ENCODE results near the gene PARD3. TPM values are rescaled to one million over a fixed set of nuclear protein-coding genes. Genes with fewer than 3 reads are reported as not detected.

The PARD3 gene
- total RNA-seq, 4 donors from 2014 or later: 98.9 to 122 (median 105) TPM

- intact Hi-C loops (cut with DNase I): no loop called here
- WGBS: 64% methylated on average over 3 of the region's 3 CpGs
- TF ChIP-seq POLR2A (IDR thresholded peaks at IDR 0.05; ENCODE audit: low read depth) (no peak), EP300 (IDR thresholded peaks at IDR 0.05) (no peak), POLR2AphosphoS5 (IDR thresholded peaks at IDR 0.05) (no peak)
Measured at GRCh38 chr10:34229917-34230316, 585.2 kb downstream of the PARD3 start.

DNA sequence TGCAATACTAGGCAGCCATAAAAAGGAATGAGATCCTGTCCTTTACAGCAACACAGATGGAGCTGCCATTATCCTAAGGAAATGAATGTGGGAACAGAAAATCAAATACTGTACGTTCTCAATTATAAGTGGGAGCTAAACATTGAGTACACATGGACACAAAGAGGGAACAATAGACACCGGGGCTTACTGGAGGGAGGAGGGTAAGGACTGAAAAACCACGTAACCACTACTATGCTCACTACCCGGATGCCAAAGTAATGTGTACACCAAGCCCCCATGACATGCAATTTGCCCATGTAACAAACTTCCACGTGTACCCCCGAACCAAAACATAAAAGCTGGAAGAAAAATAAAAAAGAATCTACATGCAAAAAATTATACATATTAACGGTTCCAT, 587.0 kb downstream of the PARD3 start:
- Histone ChIP-seq H3K27me3 (no peaks in the 10 kb centered on the region), H3K4me3 (no peak overlapping the region), H3K4me1 (peaks cover 0 to 9% (median 4%) of the 10 kb centered on the region in 4 donors), H3K36me3 (peaks cover 0 to 4% (median 0%) of the 10 kb centered on the region in 4 donors), H3K27ac (replicated peaks in 1 of 4) (no peak overlapping the region), H3K9me3 (peaks cover 0 to 6% (median 5%) of the 10 kb centered on the region in 4 donors)
- no peak for TF ChIP-seq POLR2A (IDR thresholded peaks at IDR 0.05; ENCODE audit: low read depth)
- TF ChIP-seq CTCF (IDR thresholded peaks at IDR 0.05): no peak
- no peak for TF ChIP-seq EP300 (IDR thresholded peaks at IDR 0.05)
- no peak for TF ChIP-seq POLR2AphosphoS5 (IDR thresholded peaks at IDR 0.05)
- no peak for DNase-seq (ENCODE audit: extremely low spot score)
- 84% methylated on average over 7 of the region's 7 CpGs for WGBS
- intact Hi-C loops (cut with DNase I): no loop called here

More at GRCh38 chr10:34229917-34230316, 585.2 kb downstream of the PARD3 start:
- H3K27ac ChIP-seq (replicated peaks in 1 of 4): no peak overlapping the region
- peaks cover 0 to 4% (median 0%) of the 10 kb centered on the region in 4 donors for H3K36me3 ChIP-seq
- H3K4me1 ChIP-seq: peaks cover 0 to 9% (median 4%) of the 10 kb centered on the region in 4 donors
- H3K4me3 ChIP-seq: no peak overlapping the region
- peaks cover 0 to 6% (median 5%) of the 10 kb centered on the region in 4 donors for H3K9me3 ChIP-seq
- no peaks in the 10 kb centered on the region for H3K27me3 ChIP-seq
- no peak for DNase-seq (ENCODE audit: extremely low spot score)

- DNase-seq (ENCODE audit: extremely low spot score): no peak
- WGBS: 91% methylated on average over 5 of the region's 5 CpGs
- H3K9me3 ChIP-seq: peaks cover 0 to 6% (median 5%) of the 10 kb centered on the region in 4 donors
- TF ChIP-seq POLR2AphosphoS5 (IDR thresholded peaks at IDR 0.05) (no peak), CTCF (IDR thresholded peaks at IDR 0.05) (no peak), POLR2A (IDR thresholded peaks at IDR 0.05; ENCODE audit: low read depth) (no peak), EP300 (IDR thresholded peaks at IDR 0.05) (no peak)
- no peak overlapping the region for H3K4me3 ChIP-seq
- no peak overlapping the region for H3K27ac ChIP-seq (replicated peaks in 1 of 4)
- intact Hi-C loops (cut with DNase I): no loop called here
- no peaks in the 10 kb centered on the region for H3K27me3 ChIP-seq
- H3K36me3 ChIP-seq: peaks cover 0 to 4% (median 0%) of the 10 kb centered on the region in 4 donors
- H3K4me1 ChIP-seq: peaks cover 0 to 11% (median under 1%) of the 10 kb centered on the region in 4 donors
Measured at GRCh38 chr10:34224639-34225038, 590.5 kb downstream of the PARD3 start.

DNA sequence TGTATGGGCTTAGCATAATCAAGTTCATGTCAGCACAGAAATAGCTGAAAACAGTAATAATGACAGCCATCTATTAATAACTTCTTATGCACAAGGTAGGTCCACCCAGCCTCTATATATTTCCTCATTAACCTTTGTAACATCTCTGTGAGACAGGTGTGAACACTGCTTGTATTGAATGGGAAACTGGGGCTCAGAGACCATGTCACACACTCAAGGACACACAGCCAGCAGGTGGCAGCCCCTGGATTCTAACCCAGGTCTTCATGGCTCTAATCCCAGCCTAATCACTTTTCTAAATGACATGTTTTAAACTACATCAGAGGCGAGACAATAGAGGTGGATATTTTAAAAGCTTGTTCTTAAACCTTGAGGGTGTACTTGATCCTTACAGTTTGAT, 591.4 kb downstream of the PARD3 start:
- Histone ChIP-seq H3K36me3 (peaks cover 0 to 4% (median 0%) of the 10 kb centered on the region in 4 donors), H3K27ac (replicated peaks in 1 of 4) (no peak overlapping the region), H3K27me3 (no peaks in the 10 kb centered on the region), H3K4me1 (peaks cover 0 to 11% (median 0%) of the 10 kb centered on the region in 4 donors), H3K9me3 (peaks cover 0 to 6% (median 5%) of the 10 kb centered on the region in 4 donors), H3K4me3 (no peak overlapping the region)
- 92% methylated on average over 1 of the region's 1 CpG for WGBS
- intact Hi-C loops (cut with DNase I): no loop called here
- DNase-seq (ENCODE audit: extremely low spot score): no peak
- TF ChIP-seq EP300 (IDR thresholded peaks at IDR 0.05) (no peak), CTCF (IDR thresholded peaks at IDR 0.05) (no peak), POLR2A (IDR thresholded peaks at IDR 0.05; ENCODE audit: low read depth) (no peak), POLR2AphosphoS5 (IDR thresholded peaks at IDR 0.05) (no peak)

- H3K4me3 ChIP-seq: no peak overlapping the region
- no peaks in the 10 kb centered on the region for H3K27me3 ChIP-seq
- H3K9me3 ChIP-seq: peaks cover 0 to 5% (median 4%) of the 10 kb centered on the region in 4 donors
- TF ChIP-seq POLR2AphosphoS5 (IDR thresholded peaks at IDR 0.05): no peak
- no peak for TF ChIP-seq POLR2A (IDR thresholded peaks at IDR 0.05; ENCODE audit: low read depth)
- no peak for TF ChIP-seq EP300 (IDR thresholded peaks at IDR 0.05)
- no peak for TF ChIP-seq CTCF (IDR thresholded peaks at IDR 0.05)
- intact Hi-C loops (cut with DNase I): no loop called here
- H3K36me3 ChIP-seq: peaks cover 0 to 3% (median 0%) of the 10 kb centered on the region in 4 donors
- WGBS: 85% methylated on average over 4 of the region's 4 CpGs
- H3K27ac ChIP-seq (replicated peaks in 1 of 4): no peak overlapping the region
- peaks cover 0 to 11% (median 0%) of the 10 kb centered on the region in 4 donors for H3K4me1 ChIP-seq
- no peak for DNase-seq (ENCODE audit: extremely low spot score)
Measured at GRCh38 chr10:34222359-34222758, 592.7 kb downstream of the PARD3 start.
